Upper lobe of left lung (tissue), 4 donors: ENCODE results near the gene HS6ST1.
"Not testable (repeated sequence)": the region's sequence is repeated elsewhere in the genome, so short reads cannot be mapped to it uniquely, and the experiment has no call there.

Source experiments
- EP300 ChIP-seq, 4 donors: sonication (generic); formaldehyde crosslinking; IDR thresholded peaks; one replicate each; pipeline ENCODE4 v1.5.1; 2017; ENCODE audit warnings: antibody characterized with exemption in 4 of 4, control low read depth in 2 of 4
- TF ChIP-seq, protein P1 (sequence below), 6 experiments: fragments of 450-650 bp in 4 of 6; fragments of 200-600 bp in 2 of 6; sonication (generic) in 2 of 6; IDR thresholded peaks; one replicate each; pipeline ENCODE4 v1.5.1; 2016 to 2019; ENCODE audit warnings: antibody characterized with exemption in 6 of 6

DNA sequence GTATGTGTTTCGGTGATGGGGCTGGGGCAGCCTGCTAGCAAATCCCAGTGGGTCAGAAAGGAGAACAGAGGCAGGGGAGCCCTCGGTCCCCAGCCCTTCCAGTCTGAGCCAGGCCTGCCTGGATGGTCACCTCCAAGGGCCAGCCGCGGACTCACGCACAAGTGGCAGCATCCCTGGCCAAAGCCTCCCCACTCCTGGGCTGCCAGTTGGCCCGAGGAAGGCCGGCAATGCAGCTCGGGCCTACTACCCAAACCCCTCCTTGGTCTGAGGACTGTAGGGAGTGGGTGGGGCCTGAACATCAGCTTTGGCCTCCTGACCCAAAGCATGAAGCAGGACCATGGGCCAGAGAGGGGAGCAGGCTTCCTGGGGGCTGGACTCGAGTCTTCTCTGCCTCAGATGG is 51.5 kb downstream of the HS6ST1 start:
- TF ChIP-seq, protein P1, sequence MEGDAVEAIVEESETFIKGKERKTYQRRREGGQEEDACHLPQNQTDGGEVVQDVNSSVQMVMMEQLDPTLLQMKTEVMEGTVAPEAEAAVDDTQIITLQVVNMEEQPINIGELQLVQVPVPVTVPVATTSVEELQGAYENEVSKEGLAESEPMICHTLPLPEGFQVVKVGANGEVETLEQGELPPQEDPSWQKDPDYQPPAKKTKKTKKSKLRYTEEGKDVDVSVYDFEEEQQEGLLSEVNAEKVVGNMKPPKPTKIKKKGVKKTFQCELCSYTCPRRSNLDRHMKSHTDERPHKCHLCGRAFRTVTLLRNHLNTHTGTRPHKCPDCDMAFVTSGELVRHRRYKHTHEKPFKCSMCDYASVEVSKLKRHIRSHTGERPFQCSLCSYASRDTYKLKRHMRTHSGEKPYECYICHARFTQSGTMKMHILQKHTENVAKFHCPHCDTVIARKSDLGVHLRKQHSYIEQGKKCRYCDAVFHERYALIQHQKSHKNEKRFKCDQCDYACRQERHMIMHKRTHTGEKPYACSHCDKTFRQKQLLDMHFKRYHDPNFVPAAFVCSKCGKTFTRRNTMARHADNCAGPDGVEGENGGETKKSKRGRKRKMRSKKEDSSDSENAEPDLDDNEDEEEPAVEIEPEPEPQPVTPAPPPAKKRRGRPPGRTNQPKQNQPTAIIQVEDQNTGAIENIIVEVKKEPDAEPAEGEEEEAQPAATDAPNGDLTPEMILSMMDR (IDR thresholded peaks at IDR 0.05) = not testable (repeated sequence)
- not testable (repeated sequence) for TF ChIP-seq EP300 (IDR thresholded peaks at IDR 0.05)
